C4-2B (cell line): ENCODE results near the gene MRNIP.

Experiments
- H3K27ac ChIP-seq: fragments of 450-650 bp; 2 replicates; pipeline ENCODE4 v1.5.1; 2017
- CTCF ChIP-seq: fragments of 450-650 bp; conservative IDR thresholded peaks from 2 replicates; pipeline ENCODE4 v1.5.1; 2017; ENCODE audit warnings: mild to moderate bottlenecking
- ZFX ChIP-seq: fragments of 450-650 bp; IDR thresholded peaks from 2 replicates; pipeline ENCODE4 v1.6.1; 2017

MRNIP gene

GRCh38 chr5:179816796-179817469, 41.7 kb downstream of the MRNIP start:
- H3K27ac ChIP-seq, result no peak overlapping the region
- TF ChIP-seq ZFX, result no peak
- TF ChIP-seq CTCF, result no peak

GRCh38 chr5:179816401-179816795, 42.2 kb downstream of the MRNIP start:
- TF ChIP-seq ZFX (no peak), CTCF (no peak)
- H3K27ac ChIP-seq, result no peak overlapping the region

- H3K27ac ChIP-seq, result no peak overlapping the region
- TF ChIP-seq CTCF (no peak), ZFX (no peak)
These were observed 42.9 kb downstream of the MRNIP start for GRCh38 chr5:179815491-179816249.

GRCh38 chr5:179814090-179814489, 44.5 kb downstream of the MRNIP start:
- TF ChIP-seq ZFX, result no peak
- no peak for TF ChIP-seq CTCF
- H3K27ac ChIP-seq, result no peak overlapping the region

- no peak for TF ChIP-seq CTCF
- no peak for TF ChIP-seq ZFX
- H3K27ac ChIP-seq, result no peak overlapping the region
These were observed 45.5 kb downstream of the MRNIP start for GRCh38 chr5:179812997-179813607.

GRCh38 chr5:179812135-179812825, 46.3 kb downstream of the MRNIP start:
- H3K27ac ChIP-seq, result no peak overlapping the region
- TF ChIP-seq CTCF, result no peak
- TF ChIP-seq ZFX, result no peak
